AG04449 (cell line): Measurements from ENCODE around the gene TGFBI.

Experiments
- CTCF ChIA-PET: fragments of 350-600 bp; formaldehyde crosslinking; extraction: SDS; loops from one replicate; lab custom pipeline; 2021; ENCODE audit warnings: antibody characterized with exemption; lab: Yijun Ruan, JAX
- POLR2A ChIA-PET: fragments of 400-600, 350-600 bp; formaldehyde crosslinking; extraction: SDS; loops from one replicate; lab custom pipeline; 2020; ENCODE audit warnings: antibody characterized with exemption, inconsistent platforms; lab: Yijun Ruan, JAX
- DNase-seq: peaks from one replicate; pipeline ENCODE4 v3.0.0-alpha.2; 2010; ENCODE audit warnings: low read depth, low spot score
- H3K4me3 ChIP-seq: 2 replicates; pipeline ENCODE4 v1.5.1; 2011; ENCODE audit warnings: low read depth, mild to moderate bottlenecking, control low read depth, low read length
- CTCF ChIP-seq: IDR thresholded peaks from one replicate; pipeline ENCODE4 v1.5.1; 2011; ENCODE audit warnings: mild to moderate bottlenecking, moderate library complexity, low read length, control low read depth, inconsistent platforms; ENCODE audit not compliant: insufficient read depth; ENCODE audit errors: missing control alignments

The TGFBI gene

GRCh38 chr5:136080113-136080482, 51.3 kb downstream of the TGFBI start:
- ChIA-PET CTCF (interaction anchor here (0.7 to 6.1 kb wide), 10 partner anchors 10 to 199 kb away, joined by 3 to 143 read pairs (median 8); partner anchors contain the start of gene IL9), POLR2A (interaction anchor here (1.2 to 1.3 kb wide), 2 partner anchors 22 to 111 kb away, joined by 3 to 5 read pairs; no protein-coding TSS in a partner anchor)
- TF ChIP-seq CTCF = no peak
- no peak for DNase-seq
- peak overlapping the region; percentile 60 for H3K4me3 ChIP-seq

- H3K4me3 ChIP-seq = peak overlapping the region; percentile 60
- no peak for TF ChIP-seq CTCF
- ChIA-PET CTCF (interaction anchor here (0.9 to 6.1 kb wide), 28 partner anchors 8 to 200 kb away, joined by 3 to 143 read pairs (median 9); partner anchors contain the start of genes IL9 and SMAD5), POLR2A (interaction anchor here (1.2 kb wide), 1 partner anchor 23 kb away, joined by 5 read pairs; no protein-coding TSS in a partner anchor)
- DNase-seq = peak; percentile 77
Observed at GRCh38 chr5:136080483-136081216, 51.9 kb downstream of the TGFBI start.

GRCh38 chr5:136081217-136081591, 52.4 kb downstream of the TGFBI start:
- H3K4me3 ChIP-seq = 0 out of 2 replicates have a peak overlapping the region, but pooled peaks have one; percentile 60
- no peak for TF ChIP-seq CTCF
- DNase-seq = no peak
- ChIA-PET CTCF (interaction anchor here (0.8 to 6.1 kb wide), 40 partner anchors 9 to 617 kb away, joined by 3 to 143 read pairs (median 7); partner anchors contain the start of genes IL9 and SMAD5), POLR2A (no interaction called here)

- DNase-seq = no peak
- TF ChIP-seq CTCF = peak; percentile 91
- H3K4me3 ChIP-seq = no peak overlapping the region
- ChIA-PET POLR2A (no interaction called here), CTCF (interaction anchor here (0.6 to 6.1 kb wide), 56 partner anchors 9 to 618 kb away, joined by 3 to 143 read pairs (median 5); partner anchors contain the start of genes IL9 and SMAD5)
Observed at GRCh38 chr5:136082390-136083193, 53.8 kb downstream of the TGFBI start.

GRCh38 chr5:136084698-136085097, 55.9 kb downstream of the TGFBI start:
- H3K4me3 ChIP-seq = no peak overlapping the region
- no peak for TF ChIP-seq CTCF
- ChIA-PET POLR2A (no interaction called here), CTCF (interaction anchor here (0.9 to 6.1 kb wide), 9 partner anchors 15 to 204 kb away, joined by 3 to 143 read pairs (median 31); partner anchors contain the start of gene IL9)
- DNase-seq = no peak
